Prostate gland (tissue), 2 donors: ENCODE measurements around the gene FDPS. TPM values are rescaled to one million over a fixed set of nuclear protein-coding genes. Genes with fewer than 3 reads are reported as not detected.

Source experiments
- DNase-seq: peaks from one replicate; pipeline ENCODE4 v3.0.0-alpha.2; 2019; ENCODE audit warnings: low spot score
- H3K27ac ChIP-seq, 2 donors: fragments of 200-600 bp; sonication (generic); 2 replicates each; pipeline ENCODE4 v1.5.1; 2017 to 2019
- H3K27me3 ChIP-seq: fragments of 200-600 bp; sonication (generic); replicated peaks from 2 replicates; pipeline ENCODE4 v1.5.1; 2019; ENCODE audit not compliant: insufficient read depth
- H3K36me3 ChIP-seq, 2 donors: fragments of 200-600 bp; sonication (generic); 1 replicate in 1 of 2; 2 replicates in 1 of 2; pipeline versions ENCODE4 v1.5.1 to v1.8.1; 2017 to 2019
- H3K4me1 ChIP-seq: fragments of 200-600 bp; sonication (generic); replicated peaks from 2 replicates; pipeline ENCODE4 v1.5.1; 2019
- H3K4me3 ChIP-seq, 2 donors: fragments of 200-600 bp; sonication (generic); 2 replicates each; pipeline ENCODE4 v1.5.1; 2017 to 2019
- H3K9me3 ChIP-seq: fragments of 200-600 bp; sonication (generic); 2 replicates; pipeline ENCODE4 v1.5.1; 2017
- POLR2A ChIP-seq: fragments of 450-650 bp; IDR thresholded peaks from one replicate; pipeline ENCODE4 v1.6.1; 2016; ENCODE audit warnings: antibody characterized with exemption, mild to moderate bottlenecking
- POLR2AphosphoS5 ChIP-seq: sonication (generic); formaldehyde crosslinking; IDR thresholded peaks from one replicate; pipeline ENCODE4 v1.6.1; 2017; ENCODE audit warnings: antibody characterized with exemption
- WGBS: methylation state at CpG from one replicate; pipeline ENCODE4 v1.1.5; 2018; 5-methylcytosine and 5-hydroxymethylcytosine counted together
- intact Hi-C: fragments of 100-400 bp; cut with DNase I; formaldehyde crosslinking; loops from one replicate; pipeline ENCODE4 v1.14.2; 2022
- total RNA-seq, 2 donors: library from RNA; depleted of rRNA; stranded (reverse); fragments of >200 nt; gene quantifications; one replicate each; pipeline ENCODE4 v1.1.0, GENCODE V29; 2016
- TF ChIP-seq, protein P1 (sequence below), 4 experiments: fragments of 200-600 bp in 2 of 4; fragments of 450-650 bp in 2 of 4; sonication (generic) in 2 of 4; IDR thresholded peaks; 1 replicate in 3 of 4; 2 replicates in 1 of 4; pipeline ENCODE4 v1.5.1; 2016 to 2019; ENCODE audit warnings: antibody characterized with exemption in 4 of 4, mild to moderate bottlenecking in 2 of 4, moderate library complexity in 2 of 4

FDPS gene
- 100 to 1,000 TPM in 1 of 2 donors, 10 to 100 TPM in 1; 59.6 to 100 TPM for total RNA-seq

- H3K27ac ChIP-seq, result peak within 1 kb of the TSS; percentile 89 to 92
- TF ChIP-seq POLR2A, result peak; percentile 62
- peak; percentile 100 for TF ChIP-seq POLR2AphosphoS5
- TF ChIP-seq, protein P1, sequence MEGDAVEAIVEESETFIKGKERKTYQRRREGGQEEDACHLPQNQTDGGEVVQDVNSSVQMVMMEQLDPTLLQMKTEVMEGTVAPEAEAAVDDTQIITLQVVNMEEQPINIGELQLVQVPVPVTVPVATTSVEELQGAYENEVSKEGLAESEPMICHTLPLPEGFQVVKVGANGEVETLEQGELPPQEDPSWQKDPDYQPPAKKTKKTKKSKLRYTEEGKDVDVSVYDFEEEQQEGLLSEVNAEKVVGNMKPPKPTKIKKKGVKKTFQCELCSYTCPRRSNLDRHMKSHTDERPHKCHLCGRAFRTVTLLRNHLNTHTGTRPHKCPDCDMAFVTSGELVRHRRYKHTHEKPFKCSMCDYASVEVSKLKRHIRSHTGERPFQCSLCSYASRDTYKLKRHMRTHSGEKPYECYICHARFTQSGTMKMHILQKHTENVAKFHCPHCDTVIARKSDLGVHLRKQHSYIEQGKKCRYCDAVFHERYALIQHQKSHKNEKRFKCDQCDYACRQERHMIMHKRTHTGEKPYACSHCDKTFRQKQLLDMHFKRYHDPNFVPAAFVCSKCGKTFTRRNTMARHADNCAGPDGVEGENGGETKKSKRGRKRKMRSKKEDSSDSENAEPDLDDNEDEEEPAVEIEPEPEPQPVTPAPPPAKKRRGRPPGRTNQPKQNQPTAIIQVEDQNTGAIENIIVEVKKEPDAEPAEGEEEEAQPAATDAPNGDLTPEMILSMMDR (IDR thresholded peaks at IDR 0.05), result peak in 2 of 4 experiments; percentile 58 to 72
- no peaks in the 10 kb centered on the region for H3K27me3 ChIP-seq
- intact Hi-C loops, result loop anchor here (2.0 to 5.0 kb wide), 2 partner anchors 16 to 56 kb away; no protein-coding TSS in a partner anchor
- no peaks in the 10 kb centered on the region for H3K36me3 ChIP-seq
- H3K4me3 ChIP-seq, result peak within 1 kb of the TSS; percentile 76 to 79
- peak; percentile 99 for DNase-seq
- no peaks in the 10 kb centered on the region for H3K9me3 ChIP-seq
- peaks cover 5% of the 10 kb centered on the region for H3K4me1 ChIP-seq
- WGBS, result under 1% methylated on average over 48 of the region's 51 CpGs
Observed at GRCh38 chr1:155308493-155309422, at the start of gene FDPS. Gene FDPS (plus strand): TSS chr1:155308866. CDS start chr1:155309790, 924 bp downstream.

DNA sequence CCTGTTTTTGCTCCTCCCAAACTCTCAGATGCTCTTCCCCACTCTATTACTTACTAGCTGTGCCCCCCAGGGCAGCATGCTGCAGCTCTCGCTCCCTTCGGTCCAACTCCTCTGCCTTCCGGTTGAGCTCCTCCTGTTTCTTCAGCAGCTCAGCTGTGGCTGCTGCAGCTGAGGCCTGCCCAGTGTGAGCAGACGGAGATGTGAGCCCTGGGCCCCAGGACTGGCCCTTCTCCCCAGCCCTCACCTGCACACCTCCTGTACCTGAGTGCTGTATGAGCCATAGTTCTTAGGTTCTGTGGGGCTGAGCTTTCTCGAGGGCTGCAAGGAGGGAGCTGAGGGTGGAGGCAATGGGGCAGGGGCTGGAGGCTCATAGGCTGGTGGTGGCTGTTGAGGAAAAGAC is 48.4 kb upstream of the FDPS start:
- WGBS, result 86% methylated on average over 5 of the region's 5 CpGs
- Histone ChIP-seq H3K9me3 (no peaks in the 10 kb centered on the region), H3K27me3 (no peaks in the 10 kb centered on the region), H3K36me3 (peaks cover 0 to 13% of the 10 kb centered on the region in 2 donors), H3K4me3 (no peak overlapping the region), H3K4me1 (peaks cover 4% of the 10 kb centered on the region), H3K27ac (no peak overlapping the region)
- no peak for DNase-seq
- no peak for TF ChIP-seq POLR2A
- TF ChIP-seq POLR2AphosphoS5, result no peak
- TF ChIP-seq, protein P1 (IDR thresholded peaks at IDR 0.05), result no peak
- intact Hi-C loops, result no loop called here

DNA sequence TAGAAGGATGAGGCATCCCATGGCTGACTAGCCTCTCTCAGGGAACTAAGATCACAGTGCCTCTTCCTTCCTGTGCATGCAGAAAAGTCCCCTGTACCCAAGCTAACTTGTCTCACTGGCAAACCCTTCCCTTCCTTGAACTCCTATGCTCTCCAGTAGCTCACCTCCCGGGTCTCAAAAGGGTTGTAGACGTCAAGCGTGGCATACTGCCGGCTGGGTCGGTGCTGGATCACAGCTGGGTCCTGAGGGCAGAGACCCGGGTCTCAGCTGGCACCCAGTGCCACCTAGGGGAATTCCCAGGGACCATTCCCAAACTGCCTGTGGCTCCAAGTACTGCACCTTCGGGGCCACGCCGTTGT is 47.2 kb upstream of the FDPS start:
- no peaks in the 10 kb centered on the region for H3K27me3 ChIP-seq
- no peak for DNase-seq
- peak overlapping the region; percentile 65 to 68 for H3K4me3 ChIP-seq
- peaks cover 0 to 13% of the 10 kb centered on the region in 2 donors for H3K36me3 ChIP-seq
- peak overlapping the region; percentile 72 to 79 for H3K27ac ChIP-seq
- under 1% methylated on average over 9 of the region's 9 CpGs for WGBS
- TF ChIP-seq, protein P1 (IDR thresholded peaks at IDR 0.05), result no peak
- TF ChIP-seq POLR2A (no peak), POLR2AphosphoS5 (no peak)
- no peaks in the 10 kb centered on the region for H3K4me1 ChIP-seq
- intact Hi-C loops, result no loop called here
- H3K9me3 ChIP-seq, result no peaks in the 10 kb centered on the region

DNA sequence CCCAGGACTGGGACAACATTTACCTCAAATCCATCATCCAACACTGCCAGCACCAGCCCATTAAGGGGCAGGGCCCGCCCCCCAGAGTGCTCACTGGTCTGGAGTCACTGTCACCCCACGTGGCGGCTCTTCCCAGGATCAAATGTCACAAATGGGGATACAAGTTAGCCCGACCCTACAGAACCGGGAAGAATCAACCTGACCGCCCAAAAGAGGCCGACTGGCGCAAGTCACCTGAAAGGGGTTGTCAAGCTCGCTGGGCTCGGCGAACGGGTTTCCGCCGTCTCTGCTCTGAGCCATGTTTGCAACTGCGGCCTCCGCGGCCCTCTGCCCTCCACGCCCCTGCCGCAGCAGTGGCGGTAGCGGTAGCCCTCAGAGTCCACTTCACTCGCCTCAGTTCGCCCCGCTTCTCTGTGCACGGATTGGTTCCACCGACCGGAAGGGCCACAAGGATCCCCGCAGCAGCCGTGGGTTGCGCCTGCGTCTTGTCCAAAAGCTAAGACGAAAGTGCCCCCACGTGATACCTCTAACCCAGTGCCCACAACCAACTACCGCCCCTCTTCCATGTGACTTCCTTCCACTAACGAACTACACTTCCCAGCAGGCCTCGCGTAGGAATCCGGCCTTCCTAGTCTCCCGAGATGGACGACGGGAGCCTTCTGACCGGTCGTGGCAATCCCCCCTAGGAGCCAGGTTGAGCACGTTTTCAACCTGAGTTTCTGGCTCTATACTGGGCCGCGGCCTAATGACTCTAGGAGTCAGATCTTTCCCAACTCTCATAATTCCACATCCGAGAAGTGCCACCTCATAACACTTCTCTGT is 46.6 kb upstream of the FDPS start, which contains the start of gene SCAMP3:
Gene SCAMP3, minus strand, starts transcription at position 509 of the 822 bp plus-strand sequence. Its CDS starts 209 bp downstream, at position 300.
- peak; percentile 99 for TF ChIP-seq POLR2AphosphoS5
- peak; percentile 58 for TF ChIP-seq POLR2A
- TF ChIP-seq, protein P1 (IDR thresholded peaks at IDR 0.05), result no peak
- DNase-seq, result peak; percentile 98
- Histone ChIP-seq H3K27me3 (no peaks in the 10 kb centered on the region), H3K4me1 (no peaks in the 10 kb centered on the region), H3K27ac (peak within 1 kb of the TSS; percentile 72 to 79), H3K36me3 (peaks cover 0 to 16% of the 10 kb centered on the region in 2 donors), H3K4me3 (peak within 1 kb of the TSS; percentile 65 to 68), H3K9me3 (no peaks in the 10 kb centered on the region)
- WGBS, result under 1% methylated on average over 47 of the region's 47 CpGs
- intact Hi-C loops, result no loop called here
